ENCODE data around the gene MRPL1.
A peak's percentile ranks its signal among the peaks of the same experiment; 100 is the strongest.
"Not testable (repeated sequence)": the region's sequence is repeated elsewhere in the genome, so short reads cannot be mapped to it uniquely, and the experiment has no call there.

MRPL1 gene

DNA sequence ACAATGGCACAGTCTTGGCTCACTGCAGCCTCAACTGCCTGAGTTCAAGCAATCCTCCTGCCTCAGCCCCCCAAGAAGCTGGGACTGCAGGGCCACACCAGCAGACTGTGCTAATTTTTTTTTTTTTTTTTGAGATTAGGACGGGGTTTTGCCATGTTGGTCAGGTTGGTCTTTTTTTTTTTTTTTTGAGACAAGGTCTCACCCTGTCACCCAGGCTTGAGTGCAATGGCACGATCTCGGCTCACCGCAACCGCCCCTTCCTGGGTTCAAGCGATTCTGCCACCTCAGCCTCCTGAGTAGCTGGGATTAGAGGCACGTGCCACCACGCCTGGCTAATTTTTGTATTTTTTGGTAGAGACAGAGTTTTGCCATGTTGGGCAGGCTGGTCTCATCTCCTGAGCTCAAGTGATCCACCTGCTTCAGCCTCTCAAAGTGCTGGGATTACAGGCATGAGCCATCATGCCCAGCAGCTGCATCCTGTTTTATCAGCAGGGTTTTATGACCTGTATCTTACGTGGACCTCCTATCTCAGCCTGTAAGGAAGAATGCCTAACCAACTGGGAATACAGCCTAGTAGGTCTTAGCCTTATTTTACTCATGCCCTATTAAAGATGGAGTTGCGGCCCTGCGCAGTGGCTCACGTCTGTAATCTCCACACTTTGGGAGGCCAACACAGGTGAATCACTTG is 13.2 kb upstream of the MRPL1 start:
- no peak for DNase-seq (ENCODE audit: low spot score)

DNA sequence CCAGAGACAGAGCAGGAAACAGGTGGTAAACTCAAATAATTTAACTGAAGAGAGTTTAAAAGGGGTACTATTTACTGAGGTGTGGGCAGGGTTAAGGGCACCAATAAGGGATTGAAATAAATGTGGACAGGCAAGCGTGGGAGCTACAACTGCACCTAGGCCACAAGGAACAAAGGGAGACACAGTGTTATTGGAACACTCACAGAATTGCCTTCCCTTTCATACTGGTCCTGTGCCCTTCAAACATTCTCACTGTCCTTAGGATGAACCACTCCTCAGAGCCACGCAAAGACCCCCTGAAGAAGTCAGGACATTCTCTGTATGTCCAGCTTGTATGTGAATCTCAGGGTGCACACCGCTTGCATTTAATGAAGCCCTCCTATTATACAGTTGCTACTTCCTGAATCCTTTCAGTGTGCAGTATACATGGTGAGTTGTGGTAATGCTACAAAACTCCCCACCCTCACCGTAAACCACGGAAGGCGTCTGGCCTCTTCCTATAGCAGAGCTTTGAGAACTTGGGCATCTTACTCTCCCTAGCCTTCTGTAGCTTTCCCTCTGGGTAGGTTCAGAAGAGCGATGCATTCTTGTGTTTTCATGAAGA is 9.6 kb upstream of the MRPL1 start:
- no peak for DNase-seq (ENCODE audit: low spot score)

DNA sequence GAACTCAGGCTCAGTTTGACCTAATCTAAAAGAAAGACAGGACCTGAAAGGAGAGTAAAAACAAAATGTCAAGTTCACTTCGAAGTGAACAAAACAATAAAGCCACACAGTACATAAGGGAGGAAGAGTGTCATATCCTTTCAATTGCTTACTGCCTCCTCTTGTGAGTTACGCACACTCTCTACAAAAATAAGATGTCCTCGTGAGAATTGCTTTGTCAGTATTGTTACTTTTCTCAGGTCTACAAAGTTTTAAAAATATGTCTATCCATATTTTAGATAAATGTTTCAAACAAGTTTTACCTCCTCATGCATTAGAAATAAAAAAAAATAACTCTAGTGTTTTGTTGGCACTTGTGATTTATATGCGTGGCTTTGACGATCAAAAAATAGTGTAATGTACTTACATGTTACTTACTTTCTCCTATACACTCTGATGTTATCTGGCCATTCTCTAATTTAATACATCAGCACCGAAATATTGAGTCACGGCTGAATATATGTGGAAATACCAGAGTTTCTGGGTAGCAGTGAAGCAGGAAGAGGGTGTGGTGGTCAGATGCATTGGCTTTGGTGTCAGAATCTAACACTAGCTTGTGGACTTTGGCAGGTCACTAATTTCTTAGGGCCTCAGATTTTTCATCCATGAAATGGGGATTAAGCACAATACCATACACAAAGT is 8.1 kb upstream of the MRPL1 start:
- no peak for DNase-seq (ENCODE audit: low spot score)

DNA sequence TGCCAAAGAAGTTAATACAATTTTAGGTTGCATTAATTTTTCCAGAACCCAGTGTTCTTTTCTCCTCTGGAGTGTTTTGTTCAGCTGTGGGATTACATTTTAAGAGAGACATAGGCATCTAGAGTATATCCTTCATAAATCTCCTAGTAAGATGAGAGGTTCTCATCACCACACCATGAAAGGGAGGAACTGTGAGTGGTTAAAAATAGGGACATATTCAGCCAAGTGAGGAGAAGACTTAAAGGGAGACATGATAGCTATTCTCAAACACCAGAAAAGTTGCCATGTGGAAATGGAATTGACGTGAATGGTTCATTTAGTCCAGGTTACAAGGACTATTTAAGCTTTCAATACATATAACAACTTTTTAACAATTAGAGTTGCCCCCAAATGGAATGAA is 6.5 kb upstream of the MRPL1 start:
- no peak for DNase-seq (ENCODE audit: low spot score)

DNA sequence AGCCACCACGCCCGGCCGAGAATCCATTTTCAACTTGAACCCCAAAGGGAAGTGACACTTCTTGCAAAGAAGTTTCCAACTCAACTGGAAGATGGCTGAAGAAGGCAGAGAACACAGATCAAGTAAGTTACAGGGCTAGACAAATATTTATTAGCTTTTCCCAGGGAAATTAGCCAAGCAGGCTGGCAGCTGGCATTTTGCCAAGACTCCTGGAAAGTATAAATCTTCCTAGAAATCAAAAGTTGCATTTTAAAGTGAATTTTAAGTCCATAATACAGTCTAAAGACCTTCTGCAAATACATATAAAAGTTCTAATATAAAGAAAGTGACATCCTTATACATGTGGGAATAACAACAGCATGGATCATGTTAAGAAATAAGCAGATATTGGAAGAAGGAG is 3.4 kb upstream of the MRPL1 start:
- DNase-seq (ENCODE audit: low spot score) = no peak

DNA sequence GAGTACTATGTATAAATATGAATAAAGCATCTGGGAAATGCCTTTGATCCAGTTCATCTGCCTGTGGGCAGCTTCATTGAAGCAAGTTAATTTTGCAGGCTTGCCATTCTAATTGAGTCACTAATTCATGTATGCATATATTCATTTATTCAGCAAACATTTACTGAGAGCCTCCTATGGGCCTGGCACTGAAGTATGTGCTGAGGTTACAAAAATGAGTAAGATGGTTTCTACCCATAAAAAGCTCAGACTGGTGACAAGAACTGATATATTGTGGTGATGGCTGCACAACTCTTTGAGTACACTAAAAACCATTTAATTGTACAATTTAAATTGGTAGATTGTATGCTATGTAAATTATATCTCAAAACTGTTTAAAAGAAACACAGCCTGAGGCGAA is 1.1 kb upstream of the MRPL1 start:
- DNase-seq (ENCODE audit: low spot score) = no peak

DNA sequence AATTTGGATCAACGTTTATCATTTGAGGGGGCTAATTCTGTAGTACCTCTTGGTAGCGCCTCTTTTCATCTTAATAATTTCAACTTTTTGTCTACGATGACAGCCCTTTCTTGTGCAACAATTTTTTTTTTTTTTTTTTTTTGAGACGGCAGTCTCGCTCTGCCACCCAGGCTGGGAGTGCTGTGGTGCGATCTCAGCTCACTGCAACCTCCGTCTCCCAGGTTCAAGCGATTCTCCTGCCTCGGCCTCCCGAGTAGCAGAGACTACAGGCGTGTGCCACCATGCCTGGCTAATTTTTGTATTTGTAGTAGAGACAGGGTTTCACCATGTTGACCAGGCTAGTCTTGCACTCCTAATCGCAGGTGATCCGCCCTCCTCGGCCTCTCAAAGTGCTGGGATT is 711 bp downstream of the MRPL1 start:
- DNase-seq (ENCODE audit: low spot score) = not testable (repeated sequence)

DNA sequence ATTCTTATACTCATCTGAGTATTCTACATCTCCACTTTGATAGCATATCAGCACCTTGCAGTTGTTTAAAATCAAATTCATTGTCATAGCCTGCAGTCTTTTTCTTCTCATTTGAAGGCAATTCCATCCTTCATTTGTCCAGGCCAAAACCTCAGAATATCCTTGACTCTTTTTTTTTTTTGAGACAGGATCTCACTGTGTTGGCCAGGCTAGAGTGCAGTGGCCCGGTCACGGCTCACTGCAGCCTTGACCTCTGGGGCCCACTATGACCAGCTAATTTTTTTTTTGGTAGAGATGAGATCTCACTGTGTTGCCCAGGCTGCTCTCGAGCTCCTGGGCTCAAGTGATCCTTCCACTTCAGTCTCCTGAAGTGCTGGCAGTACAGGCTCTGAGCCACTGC is 2.6 kb downstream of the MRPL1 start:
- DNase-seq (ENCODE audit: low spot score) = no peak

DNA sequence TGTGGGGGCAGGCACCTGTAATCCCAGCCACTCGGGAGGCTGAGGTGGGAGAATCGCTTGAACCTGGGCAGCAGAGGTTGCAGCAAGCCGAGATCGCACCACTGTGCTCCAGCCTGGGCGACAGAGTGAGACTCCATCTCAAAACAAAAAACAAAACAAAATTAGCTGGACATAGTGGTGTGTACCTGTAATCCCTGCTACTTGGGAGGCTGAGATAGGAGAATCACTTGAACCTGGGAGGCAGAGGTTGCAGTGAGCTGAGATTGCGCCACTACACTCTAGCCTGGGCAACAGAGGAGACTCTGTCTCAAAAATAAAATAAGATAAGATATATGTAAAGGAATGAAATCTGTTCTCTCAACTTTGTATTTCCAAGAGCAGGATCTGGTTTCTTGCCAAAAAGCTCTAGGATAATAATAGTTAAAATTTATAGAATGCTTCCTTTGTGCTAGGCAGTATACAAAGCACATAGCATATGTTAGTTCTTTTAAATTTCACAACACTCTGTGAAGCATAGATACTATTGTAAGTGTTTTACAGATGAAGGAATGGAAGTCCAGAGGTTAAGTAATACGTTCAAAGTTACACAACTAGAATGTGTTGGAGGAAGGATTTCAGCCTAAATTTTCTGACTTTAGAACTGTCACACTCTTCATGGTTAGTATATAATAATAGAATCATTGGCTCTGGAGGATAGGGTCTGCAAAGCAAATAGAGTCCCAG is 10.3 kb downstream of the MRPL1 start:
- no peak for DNase-seq (ENCODE audit: low spot score)

DNA sequence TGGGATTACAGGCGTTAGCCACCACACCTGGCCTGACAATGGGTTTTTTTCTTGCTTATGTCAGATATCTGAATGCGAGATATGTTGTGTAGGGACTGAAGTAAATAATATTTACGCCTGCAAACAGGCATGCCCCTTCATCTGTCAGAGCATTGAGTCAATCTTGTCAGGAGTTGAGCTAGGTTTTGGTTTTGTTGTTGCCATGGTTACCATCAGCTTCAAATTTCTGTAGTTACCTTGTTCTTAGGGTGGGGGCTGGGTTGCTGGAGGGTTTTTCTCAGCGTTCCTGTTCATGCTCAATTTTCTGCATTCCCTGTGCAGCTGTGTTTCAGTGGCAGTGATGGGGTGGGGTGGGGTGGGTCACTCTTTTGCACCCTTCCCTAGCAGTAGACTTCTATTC is 14.5 kb downstream of the MRPL1 start:
- no peak for DNase-seq (ENCODE audit: low spot score)

DNA sequence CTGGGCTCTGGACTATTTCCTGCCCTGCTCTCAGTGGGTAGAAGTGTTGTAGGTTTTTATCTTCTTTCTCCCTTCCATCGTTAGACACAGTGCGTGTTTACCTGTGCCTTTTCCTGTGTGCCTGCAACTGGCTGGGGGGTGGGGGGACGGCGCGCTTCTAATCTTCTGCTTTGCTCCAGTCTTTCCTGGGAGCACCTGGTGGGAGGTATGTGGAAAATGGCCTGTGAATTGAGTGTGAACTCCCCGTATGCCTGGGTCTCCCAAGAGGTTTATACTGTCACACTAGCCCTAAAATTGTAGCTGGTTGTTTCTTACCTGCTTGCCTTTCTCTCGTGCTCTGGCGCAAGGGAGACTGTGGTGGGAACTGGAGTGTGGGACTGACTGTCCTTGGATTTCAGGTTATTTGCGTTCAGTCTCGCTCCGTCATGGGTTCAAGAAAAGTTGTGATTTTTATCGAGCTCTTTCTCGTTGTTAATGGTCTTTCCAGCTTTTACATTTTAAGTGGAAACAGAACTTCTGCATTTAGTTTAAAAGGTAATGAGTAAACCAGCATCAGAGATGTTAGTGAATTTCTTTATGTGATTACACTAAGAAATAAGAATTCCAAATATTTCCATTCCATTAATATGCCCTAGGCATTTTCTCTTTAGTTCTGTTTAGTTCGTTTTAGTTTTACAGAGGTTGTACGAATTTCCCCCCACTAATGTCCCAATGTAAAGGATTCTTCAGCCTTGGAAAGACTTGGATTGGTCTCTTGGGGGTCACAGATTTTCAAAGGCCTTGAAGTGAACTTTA is 15.3 kb downstream of the MRPL1 start:
- DNase-seq (ENCODE audit: low spot score) = no peak

DNA sequence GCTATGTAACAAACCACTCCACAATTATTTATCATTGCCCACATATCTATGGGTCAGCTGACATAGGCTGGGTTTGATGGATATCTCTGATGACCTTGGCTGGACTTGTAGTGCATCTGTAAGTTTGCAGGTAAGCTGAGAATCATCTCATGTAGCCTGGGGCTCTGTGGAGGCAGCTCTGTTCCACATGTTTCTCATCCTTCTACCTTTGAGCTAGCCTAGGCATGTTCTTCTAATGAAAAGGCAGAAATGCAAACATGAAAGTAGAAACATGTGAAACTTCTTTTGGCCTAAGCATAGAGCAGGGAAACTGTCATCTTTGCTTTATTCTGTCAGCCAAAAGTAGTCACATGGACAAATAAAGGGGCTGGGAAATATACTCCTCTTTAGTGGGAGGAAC is 18.2 kb downstream of the MRPL1 start:
- no peak for DNase-seq (ENCODE audit: low spot score)

DNA sequence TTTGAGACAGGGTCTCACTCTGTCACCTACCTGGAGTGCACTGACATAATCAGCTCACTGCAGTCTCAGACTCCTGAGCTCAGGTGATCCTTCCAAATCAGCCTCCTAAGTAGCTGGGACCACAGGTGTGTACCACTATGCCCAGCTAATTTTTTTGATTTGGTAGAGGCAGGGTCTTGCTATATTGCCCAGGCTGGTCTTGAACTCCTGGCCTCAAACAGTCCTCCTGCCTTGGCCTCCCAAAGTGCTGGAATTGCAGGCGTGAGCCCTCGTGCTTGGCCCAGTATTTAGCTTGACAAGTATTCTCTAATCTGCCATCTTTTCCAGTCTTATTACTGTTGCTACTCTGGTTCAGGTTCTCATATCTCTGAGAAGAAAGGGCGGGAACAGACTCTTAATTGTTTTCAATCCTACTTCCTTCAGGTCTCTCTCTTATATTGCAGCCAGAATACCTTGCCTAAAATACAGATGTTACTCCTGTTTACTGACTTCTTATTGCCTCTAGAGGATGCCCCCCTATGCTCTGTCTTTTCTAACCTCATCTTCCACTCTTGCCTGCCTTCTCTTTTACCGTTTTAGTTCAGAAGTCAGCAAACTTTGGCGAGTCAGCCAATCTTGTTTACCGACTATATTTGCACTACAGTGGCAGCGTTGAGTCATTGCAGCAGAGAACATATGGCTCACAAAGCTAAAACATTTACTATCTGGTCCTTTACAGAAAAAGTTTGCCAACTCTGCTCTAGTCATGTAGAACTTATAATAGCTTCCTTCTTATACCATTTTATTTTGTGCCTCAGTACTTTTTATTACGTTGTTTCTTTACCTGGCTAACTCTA is 19.0 kb downstream of the MRPL1 start:
- DNase-seq (ENCODE audit: low spot score) = peak; percentile 17

DNA sequence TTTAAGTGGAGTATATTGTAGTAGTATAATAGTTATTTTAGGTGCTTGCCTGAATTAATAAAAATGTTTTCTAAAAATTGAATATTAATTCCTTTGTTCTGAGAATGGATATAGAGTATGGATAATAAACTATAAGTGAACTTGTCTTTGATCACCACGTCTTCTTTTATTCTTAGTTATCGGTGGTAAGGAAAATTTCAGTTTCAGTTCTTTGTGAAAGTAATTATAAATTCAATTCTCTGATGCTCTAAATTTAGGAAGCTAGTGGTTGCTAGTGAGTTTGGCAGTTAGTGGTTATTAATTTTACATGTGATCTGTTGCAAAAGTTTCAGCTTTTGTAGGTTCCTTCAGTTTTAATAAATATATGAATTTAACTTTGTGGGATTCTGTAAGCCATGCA is 30.8 kb downstream of the MRPL1 start:
- no peak for DNase-seq (ENCODE audit: low spot score)

DNA sequence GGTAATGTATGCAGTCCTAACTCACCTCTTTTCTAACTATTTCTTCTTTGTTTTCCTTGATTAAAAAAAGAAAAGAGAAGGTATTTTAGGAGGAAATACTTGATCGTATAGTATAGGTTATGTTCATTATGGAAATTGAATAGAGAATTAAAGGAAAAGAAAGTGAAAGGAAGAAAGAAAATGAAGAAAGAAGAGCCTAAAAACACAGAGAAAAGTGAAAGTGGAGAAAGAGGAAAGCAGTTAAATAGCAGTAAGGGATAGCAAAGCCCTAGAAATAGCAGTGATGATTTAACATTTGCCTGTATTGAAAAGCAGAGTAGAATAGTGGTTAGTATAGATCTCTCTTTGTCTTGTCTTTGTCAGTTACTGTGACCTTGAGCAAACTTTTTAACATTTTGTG is 37.0 kb downstream of the MRPL1 start:
- no peak for DNase-seq (ENCODE audit: low spot score)

DNA sequence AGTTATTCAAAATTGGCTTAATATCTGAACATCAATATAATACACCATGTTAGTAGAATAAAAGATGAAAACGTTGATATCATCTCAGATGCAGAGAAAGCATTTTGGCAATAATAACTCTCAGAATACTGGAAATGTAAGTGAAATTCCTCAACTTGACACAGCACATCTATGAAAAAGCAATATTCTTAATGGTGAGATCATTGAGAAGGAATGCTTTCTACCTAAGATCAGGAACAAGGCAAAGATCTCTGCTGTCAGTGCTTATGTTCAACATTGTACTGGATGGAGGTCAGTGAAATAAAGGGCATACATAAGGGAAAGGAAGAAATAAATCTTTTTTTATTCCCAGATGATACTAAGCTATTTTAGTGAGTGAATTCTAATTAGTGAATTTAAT is 40.6 kb downstream of the MRPL1 start:
- no peak for DNase-seq (ENCODE audit: low spot score)

DNA sequence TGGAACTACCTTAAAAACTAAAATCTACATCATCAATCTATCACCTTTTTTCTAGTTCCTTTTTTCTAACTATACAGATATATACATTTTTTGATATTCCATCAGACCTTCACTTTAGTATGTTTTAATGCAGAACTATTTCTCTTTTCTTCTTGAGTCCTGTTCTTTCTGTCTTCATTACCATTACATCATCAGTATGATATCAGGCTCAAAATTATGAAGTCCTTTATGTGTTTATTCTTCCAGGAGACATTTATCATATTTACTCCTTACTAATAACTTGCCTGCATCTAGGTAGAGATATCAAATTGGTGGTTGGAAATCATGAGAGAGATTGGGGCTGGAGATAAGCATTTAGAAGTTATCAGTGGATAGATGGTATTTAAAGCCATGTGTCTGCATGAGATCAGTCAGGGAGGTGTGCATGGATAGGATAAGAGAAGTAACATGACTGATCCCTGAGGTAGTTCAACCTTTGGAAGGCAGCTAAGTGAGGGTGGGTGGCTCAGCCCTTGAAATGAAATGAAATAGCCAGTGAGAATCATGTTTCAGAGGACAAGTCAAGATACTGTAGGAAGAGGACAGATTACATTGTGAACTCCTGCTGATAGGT is 43.1 kb downstream of the MRPL1 start:
- DNase-seq (ENCODE audit: low spot score) = no peak

DNA sequence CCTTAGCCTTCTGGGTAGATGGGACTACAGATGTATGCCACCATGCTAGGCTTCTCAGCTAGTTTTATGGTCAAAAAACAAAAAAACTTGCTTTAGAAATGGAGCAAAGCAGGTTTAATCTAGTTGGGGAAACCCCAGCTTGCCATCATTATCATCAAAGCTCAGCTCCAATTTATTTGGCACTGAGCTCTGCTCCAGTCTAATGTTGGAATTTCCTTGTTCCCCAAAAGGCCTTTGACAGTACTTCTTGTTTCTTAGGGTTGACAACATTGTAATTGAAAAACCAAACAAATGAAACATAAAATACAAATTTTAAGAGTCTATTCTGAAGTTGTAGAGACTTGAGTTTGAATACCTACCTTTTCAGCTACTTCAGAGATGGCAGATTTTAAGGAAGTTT is 48.0 kb downstream of the MRPL1 start:
- no peak for DNase-seq (ENCODE audit: low spot score)

DNA sequence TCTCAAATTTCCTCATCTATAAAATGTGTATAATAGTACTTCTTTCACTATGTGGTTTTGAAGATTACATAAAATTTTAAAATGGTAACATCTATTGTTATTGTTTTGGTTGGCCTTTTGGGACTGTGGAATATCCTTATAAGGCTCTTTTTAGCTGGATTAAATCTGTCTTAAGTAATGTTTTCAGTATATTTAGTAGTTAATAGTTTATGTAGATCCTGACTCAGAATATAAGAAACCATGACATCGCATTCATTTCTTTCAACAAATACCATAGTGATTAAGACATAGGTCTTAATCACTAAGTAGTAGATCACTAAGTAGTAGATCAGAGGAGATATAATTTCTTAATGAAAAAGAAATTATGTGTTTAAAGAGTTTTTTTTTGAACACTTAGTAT is 48.5 kb downstream of the MRPL1 start:
- no peak for DNase-seq (ENCODE audit: low spot score)

DNA sequence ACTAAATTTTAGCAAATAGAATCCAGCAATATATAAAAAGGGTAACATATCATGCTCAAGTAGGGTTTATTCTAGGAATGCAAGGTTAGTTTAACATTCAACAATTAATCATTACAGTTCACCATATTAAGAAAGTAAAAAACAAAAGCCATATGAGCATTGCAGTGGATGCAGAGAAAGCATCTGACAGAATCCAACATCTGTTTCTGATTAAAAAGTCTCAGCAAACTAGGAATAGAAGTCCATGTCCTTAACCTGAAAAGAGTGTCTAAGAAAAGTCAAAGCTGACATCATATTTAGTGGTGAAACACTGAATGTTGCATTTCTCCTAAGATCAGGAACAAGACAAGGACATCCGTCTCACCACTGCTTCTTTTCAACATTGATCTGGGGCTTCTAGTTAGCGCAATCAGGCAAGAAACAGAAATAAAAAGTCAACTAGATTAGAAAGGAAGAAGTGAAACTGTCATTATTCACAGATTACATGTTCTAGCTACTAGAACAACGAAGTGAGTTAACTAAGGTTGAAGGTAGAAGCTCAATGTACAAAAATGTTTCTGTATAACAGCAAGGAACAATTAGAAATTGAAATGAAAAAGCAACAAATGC is 49.3 kb downstream of the MRPL1 start:
- no peak for DNase-seq (ENCODE audit: low spot score)

Data from HuH-7 (cell line).